Duodenal mucosa (tissue), 2 donors: ENCODE measurements around the gene ANKRD13D.
A peak's percentile ranks its signal among the peaks of the same experiment; 100 is the strongest.

Source experiments
- H3K27ac ChIP-seq: one replicate; pipeline ENCODE4 v1.7.0; 2013; ENCODE audit warnings: low read depth, low read length
- H3K27me3 ChIP-seq, 2 donors: one replicate each; pipeline ENCODE4 v1.7.0; 2013; ENCODE audit warnings: low read length in 2 of 2, control low read depth in 1 of 2; ENCODE audit not compliant: insufficient read depth in 2 of 2, control insufficient read depth in 1 of 2
- H3K36me3 ChIP-seq, 2 donors: one replicate each; pipeline ENCODE4 v1.7.0; 2013; ENCODE audit warnings: low read length in 2 of 2, control low read depth in 1 of 2; ENCODE audit not compliant: insufficient read depth in 2 of 2, control insufficient read depth in 1 of 2
- H3K4me1 ChIP-seq, 2 donors: one replicate each; pipeline ENCODE4 v1.7.0; 2013; ENCODE audit warnings: low read length in 2 of 2, control low read depth in 1 of 2; ENCODE audit not compliant: insufficient read depth in 2 of 2, control insufficient read depth in 1 of 2
- H3K4me3 ChIP-seq, 2 donors: one replicate each; pipeline ENCODE4 v1.7.0; 2013; ENCODE audit warnings: low read length in 2 of 2, low read depth in 1 of 2
- H3K9ac ChIP-seq, 2 donors: one replicate each; pipeline ENCODE4 v1.7.0; 2013; ENCODE audit warnings: low read length in 2 of 2, low read depth in 1 of 2
- H3K9me3 ChIP-seq, 2 donors: one replicate each; pipeline ENCODE4 v1.7.0; 2013; ENCODE audit warnings: low read length in 2 of 2, control low read depth in 1 of 2; ENCODE audit not compliant: control insufficient read depth in 1 of 2

The ANKRD13D gene

DNA sequence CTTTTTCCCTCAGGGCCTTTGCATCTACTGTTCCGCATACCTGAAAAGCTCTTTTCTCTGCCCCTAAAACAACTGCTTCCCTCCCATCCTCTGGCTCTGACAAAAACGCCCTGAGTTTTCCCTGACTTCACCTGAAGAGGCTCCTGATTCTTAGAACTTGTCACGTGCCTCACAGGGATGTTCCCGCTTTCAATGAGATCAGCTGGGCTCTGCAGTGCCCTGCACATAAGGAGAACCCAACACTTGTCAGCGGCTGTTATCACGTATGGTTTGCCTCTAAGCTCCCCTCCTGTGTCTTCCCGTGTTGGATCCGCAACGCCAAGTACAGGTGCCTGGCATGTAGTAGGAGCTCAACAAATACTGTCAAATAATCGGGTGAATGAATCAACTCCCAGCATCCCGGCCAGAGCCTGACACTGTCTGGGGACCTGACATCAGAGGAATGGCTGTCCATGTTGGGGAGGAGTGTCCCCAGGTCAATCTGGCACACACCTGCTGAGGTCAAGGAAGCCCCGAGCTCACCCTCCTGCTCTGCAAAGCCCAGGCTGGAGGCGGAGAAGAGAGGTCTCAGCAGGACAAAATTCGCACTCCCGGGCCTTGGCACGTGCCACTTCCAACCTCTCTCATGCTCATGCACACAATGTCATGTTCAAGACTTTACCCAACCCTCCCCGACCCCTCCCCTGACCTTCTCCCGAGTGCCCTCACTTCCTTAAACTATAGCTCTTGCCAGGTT is 27.0 kb upstream of the ANKRD13D start:
- H3K36me3 ChIP-seq: no peaks in the 10 kb centered on the region
- no peak overlapping the region for H3K27ac ChIP-seq
- H3K27me3 ChIP-seq: no peaks in the 10 kb centered on the region
- H3K9me3 ChIP-seq: no peaks in the 10 kb centered on the region
- H3K9ac ChIP-seq: no peak overlapping the region
- H3K4me3 ChIP-seq: peak overlapping the region in 1 of 2 donors; percentile 43
- peaks cover 13 to 25% of the 10 kb centered on the region in 2 donors for H3K4me1 ChIP-seq

DNA sequence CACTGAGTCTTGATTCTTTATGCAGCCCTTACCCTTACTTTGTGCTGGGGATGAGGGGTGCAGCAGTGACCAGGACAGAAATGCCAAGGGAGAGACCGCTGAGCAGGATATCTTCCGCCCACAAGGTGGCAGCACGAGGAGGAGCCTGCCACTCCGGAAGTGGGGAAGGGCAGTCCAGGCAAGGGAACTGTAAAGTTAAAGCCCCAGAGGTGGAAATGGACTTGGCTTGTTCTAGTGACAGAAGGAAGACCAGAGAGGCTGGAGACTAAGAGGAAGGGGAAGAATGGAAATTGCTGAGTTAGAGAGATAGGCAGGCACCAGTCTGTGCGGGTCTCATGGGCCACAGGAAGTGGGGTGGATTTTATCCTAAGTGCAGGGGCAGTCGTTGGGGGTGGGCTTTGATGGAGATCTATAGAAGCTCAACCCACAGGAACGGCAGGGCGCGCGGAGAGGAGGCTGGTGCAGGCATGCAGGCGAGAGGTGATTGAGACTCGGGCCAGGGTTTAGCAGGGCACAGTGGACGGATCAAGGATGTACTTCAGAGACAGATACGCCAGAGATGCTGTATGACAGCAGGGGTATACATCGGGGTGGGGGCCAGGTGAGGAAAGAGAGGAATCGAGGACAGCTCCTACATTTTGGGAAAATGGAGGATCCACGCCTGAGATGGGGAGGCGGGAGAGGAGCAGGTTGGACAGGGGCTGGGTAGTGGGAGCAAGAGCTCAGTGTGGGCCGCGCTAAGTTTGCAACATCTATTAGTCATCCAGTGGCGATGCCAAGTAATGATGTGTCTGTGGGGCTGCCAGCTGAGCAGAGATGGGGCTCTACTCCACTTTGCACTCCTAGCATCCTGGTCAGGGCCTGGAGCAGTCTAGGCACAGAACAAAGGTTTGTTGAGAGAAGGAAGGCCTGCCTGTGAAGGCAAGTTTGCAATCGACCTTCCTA is 26.1 kb upstream of the ANKRD13D start:
- Histone ChIP-seq H3K9ac (peak overlapping the region; percentile 22 to 49), H3K27ac (no peak overlapping the region), H3K36me3 (no peaks in the 10 kb centered on the region), H3K27me3 (no peaks in the 10 kb centered on the region), H3K4me3 (peak overlapping the region in 1 of 2 donors; percentile 43), H3K4me1 (peaks cover 18 to 32% of the 10 kb centered on the region in 2 donors), H3K9me3 (no peaks in the 10 kb centered on the region)

DNA sequence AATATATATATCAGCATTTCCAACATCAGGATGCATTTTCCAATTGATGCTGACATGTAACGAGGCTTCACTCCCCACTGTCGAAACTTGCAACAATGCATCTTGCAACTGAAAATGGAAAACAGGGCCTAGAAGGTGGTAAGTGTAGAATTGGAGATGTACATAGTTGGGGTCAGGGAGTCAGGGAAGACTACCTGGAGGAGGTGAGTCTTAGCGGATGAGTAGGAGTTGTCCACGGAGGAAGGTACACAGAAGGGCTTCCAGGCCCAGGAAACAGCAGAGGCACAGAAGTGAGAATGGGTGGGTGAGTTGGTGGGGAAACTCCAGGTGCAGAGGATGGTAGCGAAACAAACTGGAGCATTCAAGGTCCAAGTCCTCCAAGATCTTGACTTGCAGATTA is 24.8 kb upstream of the ANKRD13D start:
- no peak overlapping the region for H3K27ac ChIP-seq
- peaks cover under 1 to 6% of the 10 kb centered on the region in 2 donors for H3K36me3 ChIP-seq
- no peak overlapping the region for H3K4me3 ChIP-seq
- no peaks in the 10 kb centered on the region for H3K9me3 ChIP-seq
- H3K4me1 ChIP-seq: peaks cover 31 to 45% of the 10 kb centered on the region in 2 donors
- no peak overlapping the region for H3K9ac ChIP-seq
- H3K27me3 ChIP-seq: no peaks in the 10 kb centered on the region

DNA sequence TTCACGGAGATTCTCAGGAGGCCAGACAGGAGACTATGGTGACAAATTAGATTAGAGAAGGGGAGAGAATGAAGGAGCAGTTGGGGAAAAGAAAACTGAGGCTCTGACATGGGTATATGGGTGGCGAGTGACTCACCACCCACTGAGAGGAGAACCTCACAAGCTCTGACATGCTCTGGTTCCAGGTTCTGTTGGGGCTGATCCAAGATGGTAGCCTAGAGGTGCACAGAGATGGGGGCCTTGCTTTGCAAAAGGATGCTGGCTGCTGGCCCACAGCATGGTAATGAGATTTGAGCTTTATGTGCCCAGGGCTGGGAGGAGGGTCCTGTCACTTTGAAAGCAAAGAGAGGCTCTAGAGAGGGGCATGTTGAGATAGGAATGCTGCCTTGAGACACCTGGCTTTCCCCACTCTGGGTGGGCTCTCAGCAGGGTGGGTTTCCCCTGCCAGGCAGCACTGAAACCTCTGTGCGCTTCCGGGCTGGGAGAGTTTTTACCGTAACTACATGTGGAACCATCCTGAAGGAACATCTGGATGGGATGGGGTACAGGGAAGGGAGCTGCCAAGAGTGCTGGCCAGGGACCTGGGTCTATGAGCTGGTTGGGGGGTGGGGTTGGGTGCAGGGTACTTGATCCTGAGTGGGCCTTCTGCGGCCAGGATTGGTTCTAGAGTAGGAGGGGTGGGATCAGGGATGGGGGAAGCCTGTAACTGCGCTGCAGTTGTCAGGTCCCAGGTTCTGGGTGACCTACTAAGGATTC is 24.0 kb upstream of the ANKRD13D start:
- Histone ChIP-seq H3K36me3 (peaks cover 5 to 6% of the 10 kb centered on the region in 2 donors), H3K4me3 (no peak overlapping the region), H3K9ac (no peak overlapping the region), H3K27ac (no peak overlapping the region), H3K4me1 (peaks cover 39 to 53% of the 10 kb centered on the region in 2 donors), H3K27me3 (no peaks in the 10 kb centered on the region), H3K9me3 (no peaks in the 10 kb centered on the region)

DNA sequence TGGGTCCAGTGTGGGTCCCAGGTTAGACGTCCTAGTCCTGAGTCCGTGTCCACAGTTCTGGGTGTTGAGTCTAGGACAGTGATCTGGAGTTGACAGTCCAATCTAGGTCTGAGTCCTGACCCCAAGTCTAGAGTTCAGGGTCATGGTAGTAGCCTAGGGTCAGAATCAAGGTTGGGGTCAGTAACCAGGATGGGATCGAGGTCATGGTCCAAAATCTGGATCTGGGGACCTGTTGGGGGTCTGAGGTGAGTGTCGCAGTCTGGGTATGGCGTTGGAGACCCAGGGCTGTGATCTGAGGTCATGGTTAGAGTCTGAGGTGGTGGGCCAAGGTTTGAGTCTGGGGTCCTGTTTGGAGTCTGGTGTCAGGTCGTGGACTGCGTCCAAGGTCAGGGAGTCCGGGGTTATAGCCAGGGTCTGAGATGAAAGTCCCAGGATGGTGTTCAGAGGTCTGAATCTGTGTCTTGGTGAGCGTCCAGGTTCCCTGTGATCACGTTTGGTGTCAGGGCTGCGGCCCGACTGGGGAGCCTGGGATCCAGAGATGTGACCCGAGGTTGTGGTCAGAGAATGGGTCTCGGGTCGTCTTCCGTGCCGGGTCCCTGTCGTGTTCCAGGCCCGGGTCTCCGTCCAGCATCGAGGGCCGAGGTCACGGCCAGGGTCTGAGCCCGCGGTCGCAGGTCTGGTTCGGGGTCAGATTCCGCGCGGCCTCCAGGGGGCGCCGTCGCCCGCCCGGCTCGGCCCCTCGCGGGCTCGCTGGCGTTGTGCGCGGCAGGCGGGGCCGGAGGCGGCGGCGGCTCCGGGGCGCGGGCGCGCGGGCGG is 23.3 kb upstream of the ANKRD13D start:
- H3K4me3 ChIP-seq: peak overlapping the region in 1 of 2 donors; percentile 25
- peaks cover 47 to 60% of the 10 kb centered on the region in 2 donors for H3K4me1 ChIP-seq
- H3K27me3 ChIP-seq: no peaks in the 10 kb centered on the region
- peak overlapping the region in 1 of 2 donors; percentile 70 for H3K9ac ChIP-seq
- no peaks in the 10 kb centered on the region for H3K9me3 ChIP-seq
- peaks cover 5 to 8% of the 10 kb centered on the region in 2 donors for H3K36me3 ChIP-seq
- no peak overlapping the region for H3K27ac ChIP-seq

DNA sequence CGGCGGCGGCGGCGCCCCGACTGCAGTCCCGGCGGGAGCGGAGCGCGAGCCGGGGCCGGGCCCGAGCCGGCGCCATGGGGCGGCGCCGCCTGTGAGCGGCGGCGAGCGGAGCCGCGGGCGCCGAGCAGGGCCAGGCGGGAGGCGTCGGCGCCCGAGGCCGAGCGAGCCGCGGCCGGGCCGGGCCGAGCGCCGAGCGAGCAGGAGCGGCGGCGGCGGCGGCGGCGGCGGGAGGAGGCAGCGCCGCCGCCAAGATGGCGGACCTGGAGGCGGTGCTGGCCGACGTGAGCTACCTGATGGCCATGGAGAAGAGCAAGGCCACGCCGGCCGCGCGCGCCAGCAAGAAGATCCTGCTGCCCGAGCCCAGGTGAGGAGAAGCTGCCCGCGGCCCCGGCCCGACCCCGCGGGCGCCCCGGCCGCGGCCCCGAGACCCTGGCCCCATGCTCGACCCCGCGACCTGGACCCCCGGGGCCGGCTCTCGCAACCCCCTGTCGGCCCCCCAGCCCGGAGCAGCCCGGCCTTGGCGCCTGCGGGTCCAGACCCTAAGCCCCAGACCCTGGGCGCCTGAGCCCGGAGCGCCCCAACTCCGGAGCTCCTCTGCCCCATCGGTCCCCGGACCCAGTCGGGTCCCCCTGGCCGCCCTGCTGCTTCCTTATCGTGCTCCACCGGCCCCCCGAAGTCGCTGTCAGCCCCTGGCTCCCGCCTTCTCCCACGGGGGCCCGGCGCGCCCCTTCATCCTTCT is 22.5 kb upstream of the ANKRD13D start, which contains the start of gene GRK2:
Gene GRK2, plus strand, starts transcription at position 25 of the 739 bp plus-strand sequence. Its CDS starts 227 bp downstream, at position 252.
- Histone ChIP-seq H3K9ac (peak within 1 kb of the TSS; percentile 94 to 95), H3K27me3 (no peaks in the 10 kb centered on the region), H3K4me1 (peaks cover 55 to 63% of the 10 kb centered on the region in 2 donors), H3K36me3 (peaks cover 5 to 16% of the 10 kb centered on the region in 2 donors), H3K9me3 (no peaks in the 10 kb centered on the region), H3K4me3 (peak within 1 kb of the TSS; percentile 79 to 94), H3K27ac (peak within 1 kb of the TSS; percentile 90)

DNA sequence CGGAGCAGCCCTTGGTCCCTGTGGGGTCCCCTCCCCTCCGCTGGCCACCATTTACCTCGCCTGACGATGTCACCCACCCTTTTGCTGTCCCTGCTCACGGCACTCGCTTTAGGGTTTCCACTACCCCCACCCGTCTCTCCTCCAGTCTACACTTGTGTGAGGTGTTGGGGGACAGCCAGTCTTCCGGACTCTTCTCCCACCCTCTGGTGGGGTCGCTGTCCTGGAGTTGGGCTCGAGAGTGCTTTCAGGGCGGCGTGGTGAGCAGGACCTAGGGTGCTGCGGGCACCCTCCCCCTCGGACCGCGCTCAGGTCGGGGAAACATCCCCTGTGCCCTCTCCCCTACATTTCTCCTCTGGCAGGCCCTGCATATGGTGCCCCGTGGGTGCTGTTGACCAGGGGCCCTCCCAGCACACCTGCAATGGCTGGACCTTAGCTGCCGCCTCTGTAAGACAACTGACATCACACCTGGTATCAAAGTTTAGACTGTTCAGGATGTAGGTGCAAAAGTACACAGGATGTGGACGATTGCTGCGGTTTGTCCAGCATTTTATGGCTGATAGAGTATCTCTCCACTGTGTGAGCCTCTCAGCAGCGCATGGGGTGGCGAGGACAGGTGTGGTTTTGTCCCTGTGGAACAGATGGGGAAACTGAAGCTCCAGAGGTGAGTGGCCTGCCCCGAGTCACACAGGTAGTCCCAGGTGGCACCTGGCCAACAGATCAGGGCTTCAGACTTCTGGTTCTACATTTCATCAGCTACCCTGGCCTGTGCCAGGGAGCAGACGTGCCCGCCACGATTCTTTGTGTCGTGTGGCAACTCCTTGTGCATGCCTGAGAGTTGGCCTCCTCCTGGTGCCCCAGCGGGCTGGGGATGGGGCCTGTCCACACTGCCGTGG is 21.7 kb upstream of the ANKRD13D start:
- peak overlapping the region; percentile 79 to 94 for H3K4me3 ChIP-seq
- H3K9ac ChIP-seq: peak overlapping the region; percentile 94 to 95
- peaks cover 60 to 67% of the 10 kb centered on the region in 2 donors for H3K4me1 ChIP-seq
- H3K27me3 ChIP-seq: no peaks in the 10 kb centered on the region
- H3K36me3 ChIP-seq: peaks cover 10 to 24% of the 10 kb centered on the region in 2 donors
- peak overlapping the region; percentile 90 for H3K27ac ChIP-seq
- H3K9me3 ChIP-seq: no peaks in the 10 kb centered on the region
